ENCODE results near the gene ZNF385B.

The ZNF385B gene

DNA sequence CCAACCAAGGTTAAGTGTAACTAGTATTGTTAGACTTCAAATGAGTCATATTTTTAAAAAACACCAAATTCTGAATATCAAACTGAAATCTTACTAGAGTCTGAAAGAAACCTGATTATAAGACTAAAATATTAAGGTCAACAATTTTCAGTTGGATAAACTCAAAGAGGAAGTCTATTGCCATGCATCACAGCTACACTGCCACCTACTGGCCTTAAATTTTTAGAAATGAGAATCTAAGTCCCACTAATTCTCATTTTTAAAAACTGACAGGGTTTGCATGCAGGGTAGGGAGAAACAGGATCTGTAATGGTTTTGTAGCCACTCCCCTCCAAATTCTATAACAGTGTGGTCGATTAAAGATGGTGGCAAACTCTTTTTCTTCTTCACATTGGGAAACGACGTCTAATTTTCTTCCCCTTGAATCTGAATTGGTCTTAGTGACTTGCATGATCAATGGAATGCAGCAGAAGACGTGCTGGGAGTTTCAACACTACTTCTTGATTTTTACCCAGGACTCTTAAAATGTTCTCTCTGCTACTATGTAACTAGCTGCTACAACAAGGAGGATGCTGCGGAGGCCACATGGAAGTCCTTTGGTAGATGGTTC is 420.7 kb downstream of the ZNF385B start:
- no peak for FAIRE-seq
- no peak for DNase-seq (ENCODE audit: insufficient read length)
- TF ChIP-seq POLR2A (IDR thresholded peaks at IDR 0.05; ENCODE audit: low read depth, low read length) (no peak), POLR2AphosphoS5 (IDR thresholded peaks at IDR 0.05; ENCODE audit: low read depth, low read length) (no peak), TAF1 (IDR thresholded peaks at IDR 0.05; ENCODE audit: borderline replicate concordance, low read depth, low read length) (no peak)

DNA sequence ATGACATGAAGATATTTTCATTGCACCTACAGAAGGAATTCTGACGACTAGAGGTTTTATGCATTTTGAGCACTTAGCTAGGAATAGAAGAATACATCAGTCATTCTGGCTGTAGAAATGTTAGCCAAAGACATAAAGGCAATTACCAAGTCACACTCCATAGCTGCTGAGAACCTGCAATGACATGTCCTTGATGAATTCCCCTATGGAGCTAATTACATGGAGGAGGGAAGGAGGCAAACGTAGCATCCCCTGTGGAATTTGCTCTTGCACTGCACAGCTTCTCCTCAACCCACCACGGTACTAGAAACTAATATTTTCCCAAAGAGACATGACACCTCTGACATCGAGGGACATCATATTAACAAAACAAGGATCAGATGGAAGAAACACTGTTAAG is 422.8 kb downstream of the ZNF385B start:
- TF ChIP-seq TAF1 (IDR thresholded peaks at IDR 0.05; ENCODE audit: borderline replicate concordance, low read depth, low read length) = no peak
- TF ChIP-seq POLR2A (IDR thresholded peaks at IDR 0.05; ENCODE audit: low read depth, low read length) = no peak
- TF ChIP-seq POLR2AphosphoS5 (IDR thresholded peaks at IDR 0.05; ENCODE audit: low read depth, low read length) = no peak
- no peak for FAIRE-seq

GRCh38 chr2:179437430-179437829 is 424.0 kb downstream of the ZNF385B start:
- DNase-seq (ENCODE audit: insufficient read length) (no peak), FAIRE-seq (no peak)
- TF ChIP-seq POLR2A (IDR thresholded peaks at IDR 0.05; ENCODE audit: low read depth, low read length) = no peak
- no peak for TF ChIP-seq TAF1 (IDR thresholded peaks at IDR 0.05; ENCODE audit: borderline replicate concordance, low read depth, low read length)
- TF ChIP-seq POLR2AphosphoS5 (IDR thresholded peaks at IDR 0.05; ENCODE audit: low read depth, low read length) = no peak

More for the DNA sequence above, 422.8 kb downstream of the ZNF385B start:
- no peak for DNase-seq (ENCODE audit: insufficient read length)

DNA sequence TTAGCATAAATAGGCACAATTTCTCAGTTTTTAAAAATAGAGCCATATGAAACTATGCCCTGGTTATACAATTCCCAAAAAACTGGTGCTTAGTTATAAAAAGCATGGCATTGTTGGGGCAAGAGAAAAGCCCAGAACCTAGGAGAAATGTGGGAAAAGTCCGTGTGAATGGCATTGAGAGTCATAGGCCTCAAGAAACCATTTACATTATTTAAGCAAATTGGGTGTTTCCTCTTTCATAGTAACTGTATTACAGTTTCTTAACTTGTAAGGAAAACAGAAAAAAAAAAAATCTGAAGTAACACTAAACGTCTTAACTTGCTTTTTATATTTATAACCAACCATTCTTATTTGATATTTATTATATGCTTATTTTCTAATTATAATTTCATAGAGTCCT is 425.8 kb downstream of the ZNF385B start:
- DNase-seq (ENCODE audit: insufficient read length) (no peak), FAIRE-seq (no peak)
- no peak for TF ChIP-seq TAF1 (IDR thresholded peaks at IDR 0.05; ENCODE audit: borderline replicate concordance, low read depth, low read length)
- TF ChIP-seq POLR2AphosphoS5 (IDR thresholded peaks at IDR 0.05; ENCODE audit: low read depth, low read length) = no peak
- TF ChIP-seq POLR2A (IDR thresholded peaks at IDR 0.05; ENCODE audit: low read depth, low read length) = no peak

- peak; percentile 14 for FAIRE-seq
- no peak for TF ChIP-seq POLR2AphosphoS5 (IDR thresholded peaks at IDR 0.05; ENCODE audit: low read depth, low read length)
- TF ChIP-seq TAF1 (IDR thresholded peaks at IDR 0.05; ENCODE audit: borderline replicate concordance, low read depth, low read length) = no peak
- no peak for TF ChIP-seq POLR2A (IDR thresholded peaks at IDR 0.05; ENCODE audit: low read depth, low read length)
- DNase-seq (ENCODE audit: insufficient read length) = no peak
Measured at GRCh38 chr2:179435000-179435399, 426.4 kb downstream of the ZNF385B start.

GRCh38 chr2:179434357-179434756 is 427.1 kb downstream of the ZNF385B start:
- DNase-seq (ENCODE audit: insufficient read length) = no peak
- no peak for TF ChIP-seq TAF1 (IDR thresholded peaks at IDR 0.05; ENCODE audit: borderline replicate concordance, low read depth, low read length)
- no peak for TF ChIP-seq POLR2AphosphoS5 (IDR thresholded peaks at IDR 0.05; ENCODE audit: low read depth, low read length)
- no peak for TF ChIP-seq POLR2A (IDR thresholded peaks at IDR 0.05; ENCODE audit: low read depth, low read length)
- FAIRE-seq = no peak

GRCh38 chr2:179432751-179433150 is 428.7 kb downstream of the ZNF385B start:
- no peak for DNase-seq (ENCODE audit: insufficient read length)
- FAIRE-seq = no peak
- TF ChIP-seq POLR2AphosphoS5 (IDR thresholded peaks at IDR 0.05; ENCODE audit: low read depth, low read length) (no peak), POLR2A (IDR thresholded peaks at IDR 0.05; ENCODE audit: low read depth, low read length) (no peak), TAF1 (IDR thresholded peaks at IDR 0.05; ENCODE audit: borderline replicate concordance, low read depth, low read length) (no peak)

- DNase-seq (ENCODE audit: insufficient read length) = no peak
- no peak for TF ChIP-seq TAF1 (IDR thresholded peaks at IDR 0.05; ENCODE audit: borderline replicate concordance, low read depth, low read length)
- TF ChIP-seq POLR2A (IDR thresholded peaks at IDR 0.05; ENCODE audit: low read depth, low read length) = no peak
- no peak for FAIRE-seq
Measured at GRCh38 chr2:179429597-179429996, 431.8 kb downstream of the ZNF385B start.

DNA sequence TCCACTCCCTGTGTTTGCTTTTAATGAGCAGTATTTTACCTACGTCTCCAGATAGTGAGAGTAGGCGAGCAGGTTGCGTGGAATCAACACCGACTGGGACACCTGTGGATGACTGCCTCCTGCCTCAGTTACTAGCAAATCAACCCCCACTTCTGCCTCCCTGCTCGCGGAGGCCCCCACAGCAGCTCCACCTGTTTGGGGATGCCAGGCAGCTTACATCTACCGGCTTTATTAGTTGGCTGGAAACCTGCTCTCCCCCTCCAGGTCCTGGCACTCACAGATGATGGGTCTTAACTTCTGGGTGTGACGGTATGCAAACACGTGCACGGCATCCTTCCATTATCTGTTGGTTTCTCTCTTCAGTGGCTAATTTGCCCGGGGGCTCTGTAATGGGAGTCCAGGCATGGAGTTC is 432.3 kb downstream of the ZNF385B start:
- no peak for FAIRE-seq
- DNase-seq (ENCODE audit: insufficient read length) = no peak
- TF ChIP-seq POLR2A (IDR thresholded peaks at IDR 0.05; ENCODE audit: low read depth, low read length) (no peak), TAF1 (IDR thresholded peaks at IDR 0.05; ENCODE audit: borderline replicate concordance, low read depth, low read length) (no peak)

DNA sequence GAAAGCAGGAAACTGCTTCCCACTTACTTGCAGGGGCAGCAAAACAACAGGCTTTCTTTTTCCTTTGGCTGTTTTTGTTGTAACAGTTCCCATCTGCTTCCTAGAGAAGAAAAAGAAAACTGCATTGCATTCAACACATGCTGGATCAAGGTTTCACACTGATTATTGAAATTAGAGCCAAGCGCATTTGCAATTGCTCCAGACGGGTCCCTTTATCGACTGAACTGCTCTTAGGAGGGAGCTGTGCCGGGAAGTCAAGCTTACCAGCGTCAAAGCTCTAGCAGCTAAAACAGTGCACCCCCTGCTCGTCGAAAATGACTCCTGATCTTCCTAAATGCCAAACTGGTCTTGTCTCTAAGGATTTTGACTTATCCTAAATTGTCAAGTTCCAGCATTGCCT is 432.8 kb downstream of the ZNF385B start:
- no peak for FAIRE-seq
- no peak for DNase-seq (ENCODE audit: insufficient read length)
- TF ChIP-seq TAF1 (IDR thresholded peaks at IDR 0.05; ENCODE audit: borderline replicate concordance, low read depth, low read length) = no peak

GRCh38 chr2:179427065-179427464 is 434.3 kb downstream of the ZNF385B start:
- TF ChIP-seq POLR2A (IDR thresholded peaks at IDR 0.05; ENCODE audit: low read depth, low read length) (no peak), POLR2AphosphoS5 (IDR thresholded peaks at IDR 0.05; ENCODE audit: low read depth, low read length) (no peak), TAF1 (IDR thresholded peaks at IDR 0.05; ENCODE audit: borderline replicate concordance, low read depth, low read length) (no peak)
- DNase-seq (ENCODE audit: insufficient read length) (no peak), FAIRE-seq (no peak)

GRCh38 chr2:179424571-179424970 is 436.8 kb downstream of the ZNF385B start:
- DNase-seq (ENCODE audit: insufficient read length) (no peak), FAIRE-seq (no peak)
- TF ChIP-seq POLR2A (IDR thresholded peaks at IDR 0.05; ENCODE audit: low read depth, low read length) = no peak
- no peak for TF ChIP-seq POLR2AphosphoS5 (IDR thresholded peaks at IDR 0.05; ENCODE audit: low read depth, low read length)
- TF ChIP-seq TAF1 (IDR thresholded peaks at IDR 0.05; ENCODE audit: borderline replicate concordance, low read depth, low read length) = no peak
